Body of pancreas (tissue), 4 donors: ENCODE results near the gene RINT1. TPM values are rescaled to one million over a fixed set of nuclear protein-coding genes. Genes with fewer than 3 reads are reported as not detected.
"Not testable (repeated sequence)": the region's sequence is repeated elsewhere in the genome, so short reads cannot be mapped to it uniquely, and the experiment has no call there.

Experiments used
- ATAC-seq: fragments of 150-250 bp; one replicate; pipeline ENCODE4 v1.9.1; 2016
- DNase-seq, 4 donors: peaks; one replicate each; pipeline ENCODE4 v3.0.0-alpha.2; 2019
- H3K27ac ChIP-seq, 4 donors: fragments of 200-600 bp; sonication (generic); 1 replicate in 3 of 4; 2 replicates in 1 of 4; pipeline versions ENCODE4 v1.5.1 to v1.6.1; 2016 to 2019; ENCODE audit warnings: mild to moderate bottlenecking in 1 of 4, mixed read lengths in 1 of 4, moderate library complexity in 1 of 4
- H3K27me3 ChIP-seq, 2 donors: fragments of 200-600 bp; sonication (generic); one replicate each; pipeline ENCODE4 v1.6.0; 2016; ENCODE audit warnings: mild to moderate bottlenecking in 1 of 2
- H3K36me3 ChIP-seq, 2 donors: fragments of 200-600 bp; sonication (generic); replicated peaks in 1 of 2; 2 replicates each; pipeline ENCODE4 v1.5.1; 2016; ENCODE audit warnings: low read depth in 2 of 2; ENCODE audit not compliant: insufficient read depth in 1 of 2
- H3K4me1 ChIP-seq: fragments of 200-600 bp; sonication (generic); one replicate; pipeline ENCODE4 v1.6.0; 2016
- H3K4me3 ChIP-seq, 2 donors: fragments of 200-600 bp; sonication (generic); 1 replicate in 1 of 2; 2 replicates in 1 of 2; pipeline ENCODE4 v1.5.1; 2016 to 2019
- H3K9me3 ChIP-seq, 3 donors: fragments of 200-600 bp; sonication (generic); 1 replicate in 2 of 3; 2 replicates in 1 of 3; pipeline ENCODE4 v1.5.1; 2016
- POLR2A ChIP-seq, 3 donors: fragments of 450-650 bp; IDR thresholded peaks; one replicate each; pipeline ENCODE4 v1.6.1; 2016; ENCODE audit warnings: antibody characterized with exemption in 3 of 3, mild to moderate bottlenecking in 2 of 3
- WGBS, 2 donors: methylation state at CpG; one replicate each; pipeline ENCODE4 v1.1.5; 2017; 5-methylcytosine and 5-hydroxymethylcytosine counted together
- intact Hi-C: fragments of 100-400 bp; cut with DNase I; formaldehyde crosslinking; loops from one replicate; pipeline ENCODE4 v1.15.1; 2023
- total RNA-seq, 2 donors: library from RNA; depleted of rRNA; stranded (reverse); fragments of >200 nt; gene quantifications; one replicate each; pipeline ENCODE4 v1.1.0, GENCODE V29; 2016
- TF ChIP-seq, protein P1 (sequence below), 7 experiments: fragments of 450-650 bp in 4 of 7; fragments of 200-600 bp in 3 of 7; sonication (generic) in 3 of 7; IDR thresholded peaks; one replicate each; pipeline ENCODE4 v1.5.1; 2016 to 2019; ENCODE audit warnings: antibody characterized with exemption in 7 of 7

RINT1 gene
- total RNA-seq, 2 donors from 2014 or later, result 26.5 to 33.0 TPM

DNA sequence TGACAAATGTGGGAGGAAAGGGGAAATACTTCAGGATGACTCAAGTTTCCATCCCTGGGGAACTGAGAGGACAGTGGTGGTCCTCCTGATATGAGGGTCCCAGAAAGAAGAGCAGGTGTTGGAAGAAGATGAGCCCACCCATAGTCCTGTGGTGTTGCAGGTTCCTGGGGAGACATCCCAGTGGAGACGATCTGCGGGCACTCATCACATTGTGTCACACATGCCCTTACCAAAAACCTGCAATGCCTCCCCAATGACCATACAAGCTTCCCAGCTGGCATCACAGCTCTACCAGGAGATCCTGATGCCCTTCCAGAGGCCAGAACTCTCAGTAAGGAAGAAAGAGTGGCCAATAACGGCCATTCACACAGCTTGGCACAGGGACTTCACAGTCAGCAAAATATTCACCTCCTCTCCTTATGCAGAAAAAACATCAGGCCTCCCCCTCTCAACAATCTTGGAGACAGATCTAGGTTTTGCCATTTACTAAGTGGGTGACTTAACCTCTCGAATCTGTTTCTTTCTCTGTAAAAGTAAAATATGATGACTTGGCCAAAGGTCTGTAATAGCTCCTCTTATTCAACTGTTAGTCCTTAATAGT, 19.0 kb upstream of the RINT1 start:
- no peak for ATAC-seq
- 82 to 96% methylated on average over 4 of the region's 4 CpGs for whole genome bisulfite sequencing, 2 donors
- peaks cover 5% of the 10 kb centered on the region for H3K4me1 ChIP-seq

DNA sequence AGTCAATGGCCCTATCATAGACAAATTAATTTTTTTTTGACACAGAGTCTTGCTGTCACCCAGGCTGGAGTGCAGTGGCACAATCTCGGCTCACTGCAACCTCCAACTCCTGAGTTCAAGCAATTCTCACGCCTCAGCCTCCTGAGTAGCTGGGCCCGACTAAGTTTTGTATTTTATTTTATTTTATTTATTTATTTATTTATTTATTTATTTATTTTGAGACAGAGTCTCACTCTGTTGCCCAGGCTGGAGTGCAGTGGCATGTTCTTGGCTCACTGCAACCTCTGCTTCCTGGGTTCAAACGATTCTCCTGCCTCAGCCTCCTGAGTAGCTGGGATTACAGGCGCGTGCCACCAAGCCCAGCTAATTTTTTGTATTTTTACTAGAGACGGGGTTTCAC, 16.4 kb upstream of the RINT1 start:
- H3K9me3 ChIP-seq, H3K4me1 ChIP-seq, DNase-seq, intact Hi-C loops, ATAC-seq, H3K27ac ChIP-seq, H3K4me3 ChIP-seq, H3K27me3 ChIP-seq, H3K36me3 ChIP-seq: not testable (repeated sequence)
- WGBS, 2 donors, result 94 to 97% methylated on average over 7 of the region's 7 CpGs

More for the DNA sequence above, 19.0 kb upstream of the RINT1 start:
- DNase-seq, result no peak
- H3K27me3 ChIP-seq, result no peaks in the 10 kb centered on the region
- no peaks in the 10 kb centered on the region for H3K9me3 ChIP-seq
- intact Hi-C loops, result no loop called here
- H3K36me3 ChIP-seq, result no peaks in the 10 kb centered on the region
- no peak overlapping the region for H3K4me3 ChIP-seq
- TF ChIP-seq POLR2A (IDR thresholded peaks at IDR 0.05), result no peak
- TF ChIP-seq, protein P1, sequence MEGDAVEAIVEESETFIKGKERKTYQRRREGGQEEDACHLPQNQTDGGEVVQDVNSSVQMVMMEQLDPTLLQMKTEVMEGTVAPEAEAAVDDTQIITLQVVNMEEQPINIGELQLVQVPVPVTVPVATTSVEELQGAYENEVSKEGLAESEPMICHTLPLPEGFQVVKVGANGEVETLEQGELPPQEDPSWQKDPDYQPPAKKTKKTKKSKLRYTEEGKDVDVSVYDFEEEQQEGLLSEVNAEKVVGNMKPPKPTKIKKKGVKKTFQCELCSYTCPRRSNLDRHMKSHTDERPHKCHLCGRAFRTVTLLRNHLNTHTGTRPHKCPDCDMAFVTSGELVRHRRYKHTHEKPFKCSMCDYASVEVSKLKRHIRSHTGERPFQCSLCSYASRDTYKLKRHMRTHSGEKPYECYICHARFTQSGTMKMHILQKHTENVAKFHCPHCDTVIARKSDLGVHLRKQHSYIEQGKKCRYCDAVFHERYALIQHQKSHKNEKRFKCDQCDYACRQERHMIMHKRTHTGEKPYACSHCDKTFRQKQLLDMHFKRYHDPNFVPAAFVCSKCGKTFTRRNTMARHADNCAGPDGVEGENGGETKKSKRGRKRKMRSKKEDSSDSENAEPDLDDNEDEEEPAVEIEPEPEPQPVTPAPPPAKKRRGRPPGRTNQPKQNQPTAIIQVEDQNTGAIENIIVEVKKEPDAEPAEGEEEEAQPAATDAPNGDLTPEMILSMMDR (IDR thresholded peaks at IDR 0.05), result no peak
- H3K27ac ChIP-seq, result no peak overlapping the region

DNA sequence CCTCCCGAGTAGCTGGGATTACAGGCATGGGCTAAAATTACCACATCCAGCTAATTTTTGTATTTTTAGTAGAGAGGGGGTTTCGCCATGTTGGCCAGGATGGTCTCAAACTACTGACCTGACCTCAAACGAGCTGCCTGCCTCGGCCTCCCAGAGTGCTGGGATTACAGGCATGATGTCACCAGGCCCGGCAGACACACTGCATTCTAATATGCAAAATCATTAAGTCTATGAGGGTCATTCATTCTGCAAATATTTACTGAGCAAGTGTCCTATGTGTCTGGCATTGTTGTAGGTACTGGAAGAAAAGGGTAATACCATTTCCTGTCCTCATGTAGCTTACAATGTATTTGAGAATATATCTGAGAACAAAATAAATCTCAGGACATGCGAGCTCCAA, 12.6 kb upstream of the RINT1 start:
- Histone ChIP-seq H3K9me3 (no peaks in the 10 kb centered on the region), H3K4me1 (peaks cover 17% of the 10 kb centered on the region), H3K27me3 (no peaks in the 10 kb centered on the region), H3K27ac (no peak overlapping the region), H3K4me3 (no peak overlapping the region), H3K36me3 (no peaks in the 10 kb centered on the region)
- intact Hi-C loops, result no loop called here
- ATAC-seq (no peak), DNase-seq (no peak)
- 93 to 94% methylated on average over 6 of the region's 6 CpGs for WGBS, 2 donors
- TF ChIP-seq POLR2A (IDR thresholded peaks at IDR 0.05), result no peak
- TF ChIP-seq, protein P1 (IDR thresholded peaks at IDR 0.05), result no peak

DNA sequence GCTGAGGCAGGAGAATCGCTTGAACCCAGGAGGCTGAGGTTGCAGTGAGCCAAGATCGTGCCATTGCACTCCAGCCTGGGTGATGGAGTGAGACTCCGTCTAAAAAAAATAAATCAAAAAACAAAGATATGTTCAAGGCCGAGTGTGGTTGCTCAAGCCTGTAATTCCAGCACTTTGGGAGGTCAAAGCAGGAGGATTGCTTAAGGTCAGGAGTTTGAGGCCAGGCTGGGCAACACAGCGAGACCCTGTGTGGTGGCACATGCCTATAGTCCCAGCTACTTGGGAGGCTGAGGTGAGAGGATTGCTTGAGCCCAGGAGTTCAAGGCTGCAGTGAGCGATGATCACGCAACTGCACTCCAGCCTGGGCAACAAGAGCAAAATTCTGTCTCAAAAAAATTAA, 11.4 kb upstream of the RINT1 start:
- H3K27ac ChIP-seq, H3K27me3 ChIP-seq, H3K36me3 ChIP-seq, intact Hi-C loops, DNase-seq, H3K4me3 ChIP-seq, H3K9me3 ChIP-seq, ATAC-seq: not testable (repeated sequence)
- H3K4me1 ChIP-seq, result peaks cover 17% of the 10 kb centered on the region
- 76 to 80% methylated on average over 7 of the region's 7 CpGs for WGBS, 2 donors

DNA sequence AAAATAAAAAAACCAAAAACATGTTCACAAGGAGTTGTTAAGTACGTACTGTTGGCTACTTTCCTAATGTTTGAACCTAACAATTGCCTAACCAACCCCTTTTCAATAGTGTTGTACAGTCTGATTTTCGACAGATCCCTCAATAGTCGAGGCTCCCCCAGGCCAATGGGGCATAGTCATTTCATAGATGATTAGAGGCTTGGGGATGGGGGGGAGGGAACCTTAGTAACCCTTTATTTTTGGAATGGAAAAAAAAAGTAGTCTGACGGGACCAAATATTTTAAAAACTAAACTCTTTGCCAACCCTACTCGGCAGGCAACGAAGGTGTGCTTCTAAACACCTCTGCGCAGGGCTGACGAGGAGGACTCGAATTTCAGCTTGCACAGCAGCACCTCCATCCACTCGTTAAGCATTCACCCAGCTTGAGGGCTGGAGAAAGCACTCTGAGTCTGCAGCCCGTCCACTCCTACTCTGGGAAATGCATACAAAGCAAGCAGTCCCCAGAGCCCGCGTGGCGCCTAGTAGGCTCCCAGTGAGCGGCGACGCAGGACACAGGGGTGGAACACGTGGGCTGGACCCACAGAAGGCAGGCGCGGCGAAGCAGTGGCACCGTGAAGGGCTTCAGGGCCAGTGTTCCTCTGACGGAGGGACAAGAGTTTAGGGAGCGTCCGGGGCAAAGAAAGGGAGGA, 10.8 kb upstream of the RINT1 start:
- TF ChIP-seq, protein P1 (IDR thresholded peaks at IDR 0.05), result no peak
- peak in 1 of 3 donors; percentile 14 for TF ChIP-seq POLR2A (IDR thresholded peaks at IDR 0.05)
- Histone ChIP-seq H3K27ac (peak overlapping the region; percentile 77 to 95 (median 94)), H3K27me3 (no peaks in the 10 kb centered on the region), H3K36me3 (no peaks in the 10 kb centered on the region), H3K4me1 (peaks cover 17% of the 10 kb centered on the region), H3K4me3 (peak overlapping the region; percentile 62 to 87), H3K9me3 (no peaks in the 10 kb centered on the region)
- WGBS, 2 donors, result 11 to 16% methylated on average over 10 to 25 of the region's 25 CpGs
- peak; percentile 56 to 65 (median 60) for DNase-seq
- intact Hi-C loops, result no loop called here
- peak; percentile 48 for ATAC-seq
